A673 (cell line): Measurements from ENCODE around the gene SYTL3.

Experiments used
- EZH2 ChIP-seq: fragments of 200-600 bp; sonication (generic); IDR thresholded peaks from 2 replicates; pipeline ENCODE4 v1.6.1; 2017; ENCODE audit warnings: borderline replicate concordance, low read depth, mild to moderate bottlenecking, mixed read lengths, antibody characterized with exemption, low read length; ENCODE audit not compliant: poor library complexity, severe bottlenecking
- TF ChIP-seq, protein P1 (sequence below): fragments of 300-800, 200-600 bp; sonication (generic); conservative IDR thresholded peaks from 2 replicates; pipeline ENCODE4 v1.5.1; 2017; ENCODE audit warnings: low read depth, mild to moderate bottlenecking, antibody characterized with exemption, low read length, moderate library complexity, mixed read lengths

- TF ChIP-seq, protein P1, sequence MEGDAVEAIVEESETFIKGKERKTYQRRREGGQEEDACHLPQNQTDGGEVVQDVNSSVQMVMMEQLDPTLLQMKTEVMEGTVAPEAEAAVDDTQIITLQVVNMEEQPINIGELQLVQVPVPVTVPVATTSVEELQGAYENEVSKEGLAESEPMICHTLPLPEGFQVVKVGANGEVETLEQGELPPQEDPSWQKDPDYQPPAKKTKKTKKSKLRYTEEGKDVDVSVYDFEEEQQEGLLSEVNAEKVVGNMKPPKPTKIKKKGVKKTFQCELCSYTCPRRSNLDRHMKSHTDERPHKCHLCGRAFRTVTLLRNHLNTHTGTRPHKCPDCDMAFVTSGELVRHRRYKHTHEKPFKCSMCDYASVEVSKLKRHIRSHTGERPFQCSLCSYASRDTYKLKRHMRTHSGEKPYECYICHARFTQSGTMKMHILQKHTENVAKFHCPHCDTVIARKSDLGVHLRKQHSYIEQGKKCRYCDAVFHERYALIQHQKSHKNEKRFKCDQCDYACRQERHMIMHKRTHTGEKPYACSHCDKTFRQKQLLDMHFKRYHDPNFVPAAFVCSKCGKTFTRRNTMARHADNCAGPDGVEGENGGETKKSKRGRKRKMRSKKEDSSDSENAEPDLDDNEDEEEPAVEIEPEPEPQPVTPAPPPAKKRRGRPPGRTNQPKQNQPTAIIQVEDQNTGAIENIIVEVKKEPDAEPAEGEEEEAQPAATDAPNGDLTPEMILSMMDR: no peak
- no peak for TF ChIP-seq EZH2
Observed at GRCh38 chr6:158751921-158752320, 102.1 kb downstream of the SYTL3 start.
